ENCODE results near the gene CLMN. TPM values are rescaled to one million over a fixed set of nuclear protein-coding genes. Genes with fewer than 3 reads are reported as not detected.

The CLMN gene
- total and polyA plus RNA-seq, 2 of the 4 experiments (the other 2 are of a cell fraction) = 0.10 to 0.18 TPM

DNA sequence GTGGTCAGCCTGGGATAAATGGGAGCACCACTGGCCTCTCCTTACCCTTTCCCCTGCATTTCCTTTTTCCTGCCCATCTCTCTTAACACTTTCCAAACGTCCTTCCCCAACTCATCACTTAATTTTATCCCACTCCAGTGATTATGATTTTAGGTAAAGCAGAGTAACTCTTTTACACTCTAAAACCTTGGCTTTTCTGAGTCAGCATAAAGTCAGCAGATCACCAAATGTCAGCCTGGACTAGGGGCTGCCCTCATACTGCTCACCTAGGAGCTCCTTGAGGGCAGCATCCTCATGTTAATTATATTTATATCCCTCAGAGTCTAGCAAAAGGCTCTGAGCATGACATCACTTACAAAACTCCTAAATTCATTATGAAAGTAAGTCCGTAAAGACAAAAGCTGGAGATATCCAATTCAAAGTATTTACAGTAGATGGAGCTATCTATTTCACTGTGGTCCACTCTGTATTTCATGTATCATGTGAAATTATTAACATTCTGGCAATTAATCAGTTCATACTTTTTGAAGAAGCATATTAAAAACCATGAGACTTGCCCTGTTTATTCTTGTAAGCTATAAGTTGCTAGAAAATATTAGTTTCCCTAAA lies 145.4 kb downstream of the CLMN start:
- H2BK120ac ChIP-seq (ENCODE audit: low read depth, low read length) = no peak overlapping the region
- dilution Hi-C loops (cut with HindIII; ENCODE audit: low sequenced_read_pairs, unreplicated experiment) (no loop called here), in situ Hi-C loops (cut with MboI; ENCODE audit: low sequenced_read_pairs) (no loop called here), intact Hi-C loops (cut with micrococcal nuclease) (no loop called here)
- H3K9me3 ChIP-seq (ENCODE audit: control insufficient read depth, insufficient read depth, low read length) = no peaks in the 10 kb centered on the region
- no peak overlapping the region for H2BK5ac ChIP-seq (ENCODE audit: low read depth, low read length, poor library complexity, severe bottlenecking)
- no peaks in the 10 kb centered on the region for H4K20me1 ChIP-seq (ENCODE audit: insufficient read depth, low read length)
- no TSS peak for BruUV-seq (replicated peaks)
- no peak overlapping the region for H3K18ac ChIP-seq (ENCODE audit: low read depth, low read length)
- ChIA-PET CTCF (interaction anchor here (1.1 kb wide), 1 partner anchor 9 kb away, joined by 5 read pairs; no protein-coding TSS in a partner anchor), POLR2A (ENCODE audit: unreplicated experiment) (no interaction called here)
- no peak overlapping the region for H3K4me3 ChIP-seq (ENCODE audit: insufficient read depth, low read depth, low read length)
- no peak overlapping the region for H4K8ac ChIP-seq (ENCODE audit: low read depth in 2 of 2, low read length in 2 of 2)
- H2BK15ac ChIP-seq (ENCODE audit: low read depth, low read length) = no peak overlapping the region
- H3K4me2 ChIP-seq (ENCODE audit: low read depth, low read length) = no peak overlapping the region
- H3K23ac ChIP-seq (ENCODE audit: low read depth, low read length) = no peak overlapping the region
- DNase-seq (peak; percentile 15), ATAC-seq (ENCODE audit: low read depth) (peak; percentile 51; the same call in 1 of the 2 replicates)
- no peaks in the 10 kb centered on the region for H3K36me3 ChIP-seq (ENCODE audit: control insufficient read depth, insufficient read depth, low read length)
- H3K14ac ChIP-seq (replicated peaks; ENCODE audit: low read depth, low read length) = no peak overlapping the region
- TF ChIP-seq, protein P1, sequence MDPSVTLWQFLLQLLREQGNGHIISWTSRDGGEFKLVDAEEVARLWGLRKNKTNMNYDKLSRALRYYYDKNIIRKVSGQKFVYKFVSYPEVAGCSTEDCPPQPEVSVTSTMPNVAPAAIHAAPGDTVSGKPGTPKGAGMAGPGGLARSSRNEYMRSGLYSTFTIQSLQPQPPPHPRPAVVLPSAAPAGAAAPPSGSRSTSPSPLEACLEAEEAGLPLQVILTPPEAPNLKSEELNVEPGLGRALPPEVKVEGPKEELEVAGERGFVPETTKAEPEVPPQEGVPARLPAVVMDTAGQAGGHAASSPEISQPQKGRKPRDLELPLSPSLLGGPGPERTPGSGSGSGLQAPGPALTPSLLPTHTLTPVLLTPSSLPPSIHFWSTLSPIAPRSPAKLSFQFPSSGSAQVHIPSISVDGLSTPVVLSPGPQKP (IDR thresholded peaks at IDR 0.05; ENCODE audit: borderline replicate concordance, low read depth, low read length) = no peak
- TF ChIP-seq BHLHE40 (IDR thresholded peaks at IDR 0.05; ENCODE audit: low read depth, low read length) = no peak
- TF ChIP-seq MAFK (IDR thresholded peaks at IDR 0.05; ENCODE audit: low read depth, low read length) = peak; percentile 61
- no peak for TF ChIP-seq RFX5 (IDR thresholded peaks at IDR 0.05; ENCODE audit: low read depth, low read length)
- TF ChIP-seq FOS (IDR thresholded peaks at IDR 0.05; ENCODE audit: low read depth, low read length) = no peak
- TF ChIP-seq, protein P2, sequence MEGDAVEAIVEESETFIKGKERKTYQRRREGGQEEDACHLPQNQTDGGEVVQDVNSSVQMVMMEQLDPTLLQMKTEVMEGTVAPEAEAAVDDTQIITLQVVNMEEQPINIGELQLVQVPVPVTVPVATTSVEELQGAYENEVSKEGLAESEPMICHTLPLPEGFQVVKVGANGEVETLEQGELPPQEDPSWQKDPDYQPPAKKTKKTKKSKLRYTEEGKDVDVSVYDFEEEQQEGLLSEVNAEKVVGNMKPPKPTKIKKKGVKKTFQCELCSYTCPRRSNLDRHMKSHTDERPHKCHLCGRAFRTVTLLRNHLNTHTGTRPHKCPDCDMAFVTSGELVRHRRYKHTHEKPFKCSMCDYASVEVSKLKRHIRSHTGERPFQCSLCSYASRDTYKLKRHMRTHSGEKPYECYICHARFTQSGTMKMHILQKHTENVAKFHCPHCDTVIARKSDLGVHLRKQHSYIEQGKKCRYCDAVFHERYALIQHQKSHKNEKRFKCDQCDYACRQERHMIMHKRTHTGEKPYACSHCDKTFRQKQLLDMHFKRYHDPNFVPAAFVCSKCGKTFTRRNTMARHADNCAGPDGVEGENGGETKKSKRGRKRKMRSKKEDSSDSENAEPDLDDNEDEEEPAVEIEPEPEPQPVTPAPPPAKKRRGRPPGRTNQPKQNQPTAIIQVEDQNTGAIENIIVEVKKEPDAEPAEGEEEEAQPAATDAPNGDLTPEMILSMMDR (conservative IDR thresholded peaks at IDR 0.05; ENCODE audit: low read depth, low read length) = no peak
- no peak for TF ChIP-seq CHD1 (IDR thresholded peaks at IDR 0.05; ENCODE audit: low read depth, low read length)
- no peak for TF ChIP-seq MAZ (IDR thresholded peaks at IDR 0.05; ENCODE audit: borderline replicate concordance, low read depth, low read length)
- H3K9me1 ChIP-seq (ENCODE audit: insufficient read depth, low read length) = no peaks in the 10 kb centered on the region
- H2AFZ ChIP-seq (replicated peaks; ENCODE audit: low read length, poor library complexity) = no peak overlapping the region
- H3K4ac ChIP-seq (ENCODE audit: low read depth, low read length) = no peak overlapping the region
- H4K5ac ChIP-seq (ENCODE audit: low read depth, low read length) = no peak overlapping the region
- H3K4me1 ChIP-seq (ENCODE audit: control insufficient read depth, insufficient read depth, low read length) = no peaks in the 10 kb centered on the region
- H3K56ac ChIP-seq (ENCODE audit: extremely low read depth, insufficient read depth, low read length) = no peak overlapping the region
- H2AK5ac ChIP-seq (ENCODE audit: low read depth, low read length) = no peak overlapping the region
- H3K27me3 ChIP-seq (ENCODE audit: control insufficient read depth, insufficient read depth, low read length) = no peaks in the 10 kb centered on the region
- H4K91ac ChIP-seq (ENCODE audit: insufficient read depth, low read depth, low read length) = no peak overlapping the region
- no peak overlapping the region for H3K27ac ChIP-seq (ENCODE audit: insufficient read depth, low read length)
- H2BK20ac ChIP-seq (ENCODE audit: low read depth, low read length) = no peak overlapping the region
- H3K9ac ChIP-seq (ENCODE audit: low read depth, low read length) = no peak overlapping the region
- WGBS, 2 experiments (ENCODE audit: extremely low coverage in 2 of 2, insufficient read length in 1 of 2) = no CpG with 5 or more reads among the region's 2 CpGs
- H3K79me1 ChIP-seq (ENCODE audit: low read depth in 1 of 2, low read length in 2 of 2) = no peaks in the 10 kb centered on the region
- no peak overlapping the region for H2AK9ac ChIP-seq (replicated peaks; ENCODE audit: low read depth, low read length, poor library complexity)

Data from IMR-90 (cell line).